Large intestine (tissue), 3 donors: ENCODE data around the gene SLC8A2. TPM values are rescaled to one million over a fixed set of nuclear protein-coding genes. Genes with fewer than 3 reads are reported as not detected.

Experiments used
- DNase-seq, 2 donors: peaks; one replicate each; pipeline versions ENCODE4 v3.0.0 to v3.0.0-alpha.2; 2013
- H3K27ac ChIP-seq: one replicate; pipeline ENCODE4 v1.5.1; 2013; ENCODE audit warnings: low read length
- H3K27me3 ChIP-seq: 2 replicates; pipeline ENCODE4 v1.6.1; 2013; ENCODE audit warnings: low read length; ENCODE audit not compliant: control insufficient read depth, insufficient read depth
- H3K36me3 ChIP-seq: 2 replicates; pipeline ENCODE4 v1.6.1; 2013; ENCODE audit warnings: low read length; ENCODE audit not compliant: control insufficient read depth, insufficient read depth
- H3K4me1 ChIP-seq: one replicate; pipeline ENCODE4 v1.6.1; 2013; ENCODE audit warnings: low read length; ENCODE audit not compliant: control insufficient read depth, insufficient read depth
- H3K4me3 ChIP-seq: one replicate; pipeline ENCODE4 v1.5.1; 2013; ENCODE audit warnings: low read length
- H3K9me3 ChIP-seq: one replicate; pipeline ENCODE4 v1.6.1; 2013; ENCODE audit warnings: mild to moderate bottlenecking, low read depth, low read length, moderate library complexity; ENCODE audit not compliant: control insufficient read depth
- WGBS: methylation state at CpG from one replicate; pipeline ENCODE4 v1.1.5; 2013; ENCODE audit warnings: low lambda C conversion rate; ENCODE audit not compliant: insufficient coverage; 5-methylcytosine and 5-hydroxymethylcytosine counted together
- polyA plus RNA-seq: library from polyadenylated mRNA; unstranded; fragments of 120-200 nt; gene quantifications from one replicate; pipeline ENCODE4 v1.2.1, GENCODE V29; 2013

Gene SLC8A2
- polyA plus RNA-seq, 1 donor = 0.54 TPM

DNA sequence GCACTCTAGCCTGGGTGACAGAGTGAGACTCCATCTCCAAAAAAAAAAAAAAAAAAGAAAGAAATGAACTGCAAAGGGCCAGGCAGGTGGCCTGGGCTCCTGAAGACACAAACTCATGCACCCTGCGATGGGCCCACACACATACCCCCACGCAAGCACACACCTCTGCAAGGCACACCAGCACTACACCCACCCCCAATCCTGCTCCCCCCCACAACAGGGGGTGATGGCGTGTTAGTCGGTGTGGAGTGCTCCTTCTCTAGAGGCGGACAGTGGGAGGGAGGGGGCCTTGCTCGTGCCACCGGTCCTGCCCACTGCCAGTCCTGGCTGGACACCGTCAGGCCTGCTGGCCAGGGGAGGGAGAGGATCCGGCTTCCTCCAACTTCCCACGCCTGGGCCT lies 1.6 kb upstream of the SLC8A2 start:
- no peak for DNase-seq
- Histone ChIP-seq H3K4me3 (no peak overlapping the region), H3K27me3 (peaks cover 48% of the 10 kb centered on the region), H3K9me3 (peaks cover 2% of the 10 kb centered on the region), H3K27ac (no peak overlapping the region), H3K4me1 (peaks cover 6% of the 10 kb centered on the region), H3K36me3 (no peaks in the 10 kb centered on the region)
- WGBS = no CpG with 5 or more reads among the region's 10 CpGs

DNA sequence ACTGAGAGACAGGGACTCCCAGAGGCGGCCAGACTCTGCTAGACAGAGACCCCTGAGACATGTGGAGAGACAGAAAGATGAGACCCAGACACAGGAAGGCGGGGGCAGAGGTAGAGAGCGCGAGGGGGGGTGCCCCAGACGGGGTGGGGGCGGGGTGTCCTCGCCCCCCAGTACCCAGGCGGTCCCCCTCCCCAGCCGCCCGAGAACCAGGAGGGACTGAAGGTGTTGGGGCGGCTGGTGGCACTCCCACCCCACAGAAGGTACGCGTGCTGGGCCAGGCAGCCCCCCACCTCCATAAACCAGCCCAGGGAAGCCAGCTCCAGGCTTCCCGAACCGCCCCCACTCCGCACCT lies 336 bp downstream of the SLC8A2 start:
- DNase-seq = no peak
- H3K9me3 ChIP-seq = peaks cover 2% of the 10 kb centered on the region
- H3K27me3 ChIP-seq = peaks cover 60% of the 10 kb centered on the region
- no peak overlapping the region for H3K27ac ChIP-seq
- WGBS = no CpG with 5 or more reads among the region's 16 CpGs
- no peaks in the 10 kb centered on the region for H3K36me3 ChIP-seq
- H3K4me3 ChIP-seq = peak overlapping the region; percentile 13
- H3K4me1 ChIP-seq = peaks cover 6% of the 10 kb centered on the region

DNA sequence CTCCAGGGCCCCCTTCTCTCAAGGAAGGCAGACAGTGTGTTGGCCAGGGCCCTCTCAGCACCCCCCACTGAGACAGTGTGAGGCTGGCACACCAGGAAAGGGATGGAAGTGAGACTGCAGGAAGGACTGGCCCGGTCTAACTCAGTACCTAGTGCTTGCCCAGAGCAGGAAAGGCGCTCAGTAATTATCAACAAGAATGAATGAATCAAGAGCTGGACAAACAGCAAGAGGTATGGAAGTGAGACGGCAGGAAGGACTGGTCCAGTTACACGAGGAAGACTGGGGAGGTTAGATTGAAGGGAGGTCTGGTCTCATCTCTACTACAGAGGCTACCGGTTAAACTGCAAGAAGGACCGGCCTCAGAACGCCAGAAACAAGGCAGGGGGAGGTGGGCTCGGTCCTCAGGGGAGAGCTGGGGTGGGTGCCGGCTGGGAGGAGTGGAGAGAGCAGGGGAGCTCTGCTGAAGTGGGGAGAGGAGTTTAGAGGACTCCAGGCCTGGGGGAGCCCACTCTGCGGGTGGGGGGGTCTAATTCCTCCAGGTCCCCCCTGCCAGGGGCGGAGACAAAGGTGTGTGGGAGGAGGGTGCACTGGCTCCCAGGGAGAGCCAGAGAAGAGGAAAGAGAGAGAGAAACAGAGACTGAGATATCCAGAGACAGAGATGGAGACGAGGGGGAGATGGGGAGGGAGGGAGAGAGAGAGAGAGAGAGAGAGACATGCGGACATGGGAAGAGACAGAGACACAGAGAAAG lies 1.1 kb downstream of the SLC8A2 start:
- Histone ChIP-seq H3K9me3 (peaks cover 2% of the 10 kb centered on the region), H3K4me1 (peaks cover 6% of the 10 kb centered on the region), H3K36me3 (no peaks in the 10 kb centered on the region), H3K4me3 (no peak overlapping the region), H3K27me3 (peaks cover 64% of the 10 kb centered on the region), H3K27ac (no peak overlapping the region)
- no peak for DNase-seq
- WGBS = 0% methylated on average over 2 of the region's 13 CpGs

DNA sequence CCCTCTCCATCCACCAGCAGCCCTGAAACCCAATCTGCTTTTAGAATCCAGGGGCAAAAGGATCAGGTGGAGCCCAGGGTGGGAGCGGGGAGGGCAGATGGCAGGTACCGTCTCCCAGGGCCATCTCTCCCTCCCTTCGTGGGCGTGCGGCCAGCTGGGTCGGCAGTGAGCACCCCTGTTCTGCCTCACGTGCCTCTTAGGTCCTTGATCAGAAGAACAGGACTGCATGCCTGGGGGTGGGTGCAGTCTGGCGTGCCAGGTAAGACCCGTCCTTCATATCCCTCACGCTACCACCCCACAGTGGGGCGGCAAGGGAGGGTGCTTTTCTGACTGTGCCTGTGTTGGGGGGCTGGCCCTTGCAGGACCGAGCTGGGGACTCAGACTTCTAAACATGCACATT lies 2.0 kb downstream of the SLC8A2 start:
- H3K36me3 ChIP-seq = no peaks in the 10 kb centered on the region
- H3K27ac ChIP-seq = no peak overlapping the region
- H3K9me3 ChIP-seq = peaks cover 2% of the 10 kb centered on the region
- DNase-seq = no peak
- H3K4me3 ChIP-seq = no peak overlapping the region
- peaks cover 65% of the 10 kb centered on the region for H3K27me3 ChIP-seq
- H3K4me1 ChIP-seq = peaks cover 6% of the 10 kb centered on the region
- no CpG with 5 or more reads among the region's 12 CpGs for WGBS

DNA sequence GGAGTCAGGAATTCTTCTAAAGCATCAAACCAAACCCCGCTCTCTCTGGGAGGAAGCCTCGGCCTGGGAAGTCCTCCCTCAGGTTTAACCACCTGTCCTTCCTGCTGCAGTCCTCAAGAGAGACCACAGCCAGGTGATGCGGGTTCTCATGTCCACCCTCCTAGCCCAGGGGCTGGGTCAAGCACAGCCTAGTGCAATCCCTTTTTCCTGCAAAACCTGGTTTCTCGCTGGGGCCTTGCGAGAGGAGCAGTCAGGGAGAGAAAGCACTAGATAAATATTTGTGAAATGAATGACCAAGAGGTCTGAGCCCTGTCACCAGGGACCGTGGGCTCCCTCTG lies 2.4 kb downstream of the SLC8A2 start:
- Histone ChIP-seq H3K27ac (no peak overlapping the region), H3K27me3 (peaks cover 67% of the 10 kb centered on the region), H3K4me1 (peaks cover 6% of the 10 kb centered on the region), H3K9me3 (peaks cover 2% of the 10 kb centered on the region), H3K36me3 (no peaks in the 10 kb centered on the region), H3K4me3 (no peak overlapping the region)
- no CpG with 5 or more reads among the region's 6 CpGs for WGBS
- no peak for DNase-seq

DNA sequence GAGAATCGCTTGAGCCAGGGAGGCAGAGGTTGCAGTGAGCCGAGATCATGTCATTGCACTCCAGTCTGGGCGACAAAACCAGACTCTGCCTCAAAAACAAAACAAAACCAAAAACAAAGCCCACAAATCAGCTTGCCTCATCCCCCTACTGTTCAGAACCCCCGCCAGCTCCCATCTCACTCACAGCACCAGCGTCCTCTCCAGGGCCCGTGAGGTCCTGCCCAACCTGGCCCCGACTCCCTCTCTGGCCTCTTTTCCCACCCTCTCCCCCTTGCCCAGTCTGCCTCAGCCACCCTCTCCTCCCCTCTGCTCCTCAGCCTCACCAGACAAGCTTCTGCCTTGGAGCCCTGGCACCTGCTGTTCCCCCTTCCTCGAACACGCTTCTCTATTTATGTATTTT lies 3.8 kb downstream of the SLC8A2 start:
- Histone ChIP-seq H3K36me3 (no peaks in the 10 kb centered on the region), H3K9me3 (peaks cover 2% of the 10 kb centered on the region), H3K4me1 (peaks cover 6% of the 10 kb centered on the region), H3K4me3 (no peak overlapping the region), H3K27ac (no peak overlapping the region), H3K27me3 (peaks cover 64% of the 10 kb centered on the region)
- DNase-seq = no peak
- WGBS = no CpG with 5 or more reads among the region's 9 CpGs

DNA sequence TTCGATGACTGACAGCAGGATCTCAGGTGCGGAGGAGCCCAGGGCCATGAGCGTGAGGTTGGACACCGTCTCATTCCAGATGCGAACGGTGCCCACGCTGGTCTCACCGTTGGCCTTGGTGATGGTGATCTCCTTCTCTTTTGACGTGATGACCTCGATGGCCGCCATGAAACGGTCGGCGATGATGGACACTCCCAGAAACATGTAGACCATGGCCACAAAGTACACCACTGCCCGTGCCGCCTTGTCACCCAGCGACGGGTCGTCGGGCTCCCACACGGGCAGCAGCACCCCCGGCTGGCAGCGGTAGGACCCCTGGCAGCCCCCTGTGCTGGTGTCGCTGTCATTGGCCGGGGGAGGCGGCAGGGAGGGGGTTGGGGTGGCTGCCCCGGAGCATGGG lies 5.7 kb downstream of the SLC8A2 start:
- no peak overlapping the region for H3K27ac ChIP-seq
- H3K27me3 ChIP-seq = peaks cover 51% of the 10 kb centered on the region
- H3K36me3 ChIP-seq = no peaks in the 10 kb centered on the region

DNA sequence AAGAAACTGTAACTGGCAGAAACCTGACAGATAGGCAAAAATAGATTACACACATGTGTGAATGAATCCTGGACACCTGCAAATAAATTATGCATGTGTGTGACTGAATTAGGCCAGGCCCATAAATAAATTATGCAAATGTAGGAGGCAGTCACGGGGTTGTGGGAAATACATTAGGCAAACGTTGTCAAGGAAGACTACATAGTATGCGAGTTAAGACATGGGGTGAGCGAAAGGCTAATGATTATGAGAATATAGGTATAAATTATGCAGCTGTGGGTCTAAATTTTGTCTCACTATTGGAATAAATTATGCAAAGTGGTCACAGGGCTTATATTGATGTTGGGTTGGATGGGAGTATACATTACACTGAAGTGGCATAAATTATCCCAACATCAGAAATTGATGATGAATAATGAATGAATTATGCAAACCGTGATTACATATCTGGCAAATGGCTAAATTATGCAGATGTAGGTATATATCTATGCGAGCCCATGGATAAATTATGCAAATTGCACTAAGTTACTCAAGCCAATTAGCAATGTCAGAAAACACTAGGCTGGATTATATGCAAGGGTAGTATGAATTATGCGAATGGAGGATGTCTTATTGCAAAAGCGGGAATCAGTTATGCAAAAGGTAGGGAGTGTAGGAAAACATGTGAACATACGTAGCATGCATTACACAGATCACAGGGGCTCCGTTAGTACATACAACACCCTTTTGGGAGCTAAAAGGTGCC lies 6.8 kb downstream of the SLC8A2 start:
- Histone ChIP-seq H3K9me3 (no peaks in the 10 kb centered on the region), H3K4me1 (no peaks in the 10 kb centered on the region), H3K27ac (no peak overlapping the region), H3K36me3 (no peaks in the 10 kb centered on the region), H3K4me3 (no peak overlapping the region), H3K27me3 (peaks cover 44% of the 10 kb centered on the region)
- WGBS = 11% methylated on average over 3 of the region's 10 CpGs
- no peak for DNase-seq

More for the DNA sequence above, 5.7 kb downstream of the SLC8A2 start:
- H3K4me1 ChIP-seq = no peaks in the 10 kb centered on the region
- H3K4me3 ChIP-seq = no peak overlapping the region
- no peak for DNase-seq
- H3K9me3 ChIP-seq = no peaks in the 10 kb centered on the region
- no CpG with 5 or more reads among the region's 27 CpGs for WGBS

DNA sequence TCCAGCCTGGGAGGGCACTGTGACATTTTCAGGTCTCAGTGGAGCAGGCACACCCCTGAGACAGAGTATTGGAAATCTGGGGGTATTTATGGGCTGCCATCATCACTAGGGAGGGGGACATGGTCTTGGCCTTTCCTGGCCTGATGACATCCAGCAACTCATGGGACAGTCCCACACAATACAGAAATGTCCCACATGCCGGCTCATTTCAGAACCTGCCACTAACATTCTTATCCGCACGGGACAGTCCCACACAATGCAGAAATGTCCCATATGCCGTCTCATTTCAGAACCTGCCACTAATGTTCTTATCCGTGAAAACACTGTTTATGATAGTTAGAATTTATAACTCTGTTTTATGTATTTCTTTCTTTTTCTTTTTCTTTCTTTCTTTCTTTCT lies 9.8 kb downstream of the SLC8A2 start:
- Histone ChIP-seq H3K4me1 (no peaks in the 10 kb centered on the region), H3K36me3 (no peaks in the 10 kb centered on the region), H3K9me3 (peaks cover 6% of the 10 kb centered on the region), H3K27me3 (peaks cover 46% of the 10 kb centered on the region), H3K27ac (no peak overlapping the region), H3K4me3 (no peak overlapping the region)
- WGBS = 80% methylated on average over 1 of the region's 5 CpGs
- no peak for DNase-seq

DNA sequence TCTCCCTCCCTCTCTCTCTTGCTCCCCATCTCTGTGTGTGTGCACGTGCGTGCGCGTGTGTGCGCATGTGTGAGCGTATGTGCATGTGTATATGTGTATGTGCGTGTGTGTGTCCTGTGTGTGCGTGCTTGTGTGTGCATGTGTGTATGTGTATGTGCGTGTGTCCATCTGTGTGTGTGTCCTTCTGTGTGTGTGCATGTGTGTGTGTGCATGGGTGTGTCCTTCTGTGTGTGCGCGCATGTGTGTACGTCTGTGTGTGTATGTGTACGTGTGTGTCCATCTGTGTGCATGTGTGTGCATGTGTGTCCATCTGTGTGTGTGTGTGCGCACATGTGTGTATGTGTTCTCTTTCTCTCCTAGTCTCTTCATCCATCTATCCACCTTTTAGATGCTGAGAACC lies 12.2 kb downstream of the SLC8A2 start:
- Histone ChIP-seq H3K4me1 (no peaks in the 10 kb centered on the region), H3K27me3 (peaks cover 58% of the 10 kb centered on the region), H3K4me3 (no peak overlapping the region), H3K36me3 (no peaks in the 10 kb centered on the region), H3K27ac (no peak overlapping the region), H3K9me3 (peaks cover 19% of the 10 kb centered on the region)
- DNase-seq = peak in 1 of 2 donors; percentile 16
- no CpG with 5 or more reads among the region's 14 CpGs for WGBS

DNA sequence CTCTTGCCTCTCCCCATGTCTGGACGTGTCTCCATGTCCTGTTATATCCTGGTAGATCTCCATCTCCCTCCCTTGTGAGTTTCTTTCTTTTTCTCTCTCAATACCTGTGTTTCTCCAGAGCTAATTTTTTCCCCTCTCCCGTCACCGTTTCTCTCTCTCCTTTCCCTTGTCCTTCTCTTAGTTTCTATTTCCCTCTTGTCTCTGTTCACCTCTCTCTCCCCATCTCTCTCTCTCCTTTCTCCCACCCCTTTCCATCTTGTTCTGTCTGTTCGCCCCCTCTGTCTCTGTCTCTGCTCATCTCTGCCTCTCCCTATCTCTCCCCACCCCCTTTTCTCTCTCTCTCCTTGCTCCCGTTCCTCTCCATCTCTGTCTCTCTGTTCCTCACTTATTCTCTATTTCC lies 13.0 kb downstream of the SLC8A2 start:
- peaks cover 19% of the 10 kb centered on the region for H3K9me3 ChIP-seq
- H3K27me3 ChIP-seq = peaks cover 60% of the 10 kb centered on the region
- H3K36me3 ChIP-seq = no peaks in the 10 kb centered on the region
- no peak overlapping the region for H3K27ac ChIP-seq
- no peak for DNase-seq
- 26% methylated on average over 5 of the region's 5 CpGs for WGBS
- no peaks in the 10 kb centered on the region for H3K4me1 ChIP-seq
- no peak overlapping the region for H3K4me3 ChIP-seq
